ENCODE measurements around the gene ARL4A. TPM values are rescaled to one million over a fixed set of nuclear protein-coding genes. Genes with fewer than 3 reads are reported as not detected.

ARL4A gene
- total and polyA plus RNA-seq, 2 of the 13 experiments (the other 11 are each of a cell fraction or from before 2014, with no cell fraction given) = 10.8 to 25.6 TPM

DNA sequence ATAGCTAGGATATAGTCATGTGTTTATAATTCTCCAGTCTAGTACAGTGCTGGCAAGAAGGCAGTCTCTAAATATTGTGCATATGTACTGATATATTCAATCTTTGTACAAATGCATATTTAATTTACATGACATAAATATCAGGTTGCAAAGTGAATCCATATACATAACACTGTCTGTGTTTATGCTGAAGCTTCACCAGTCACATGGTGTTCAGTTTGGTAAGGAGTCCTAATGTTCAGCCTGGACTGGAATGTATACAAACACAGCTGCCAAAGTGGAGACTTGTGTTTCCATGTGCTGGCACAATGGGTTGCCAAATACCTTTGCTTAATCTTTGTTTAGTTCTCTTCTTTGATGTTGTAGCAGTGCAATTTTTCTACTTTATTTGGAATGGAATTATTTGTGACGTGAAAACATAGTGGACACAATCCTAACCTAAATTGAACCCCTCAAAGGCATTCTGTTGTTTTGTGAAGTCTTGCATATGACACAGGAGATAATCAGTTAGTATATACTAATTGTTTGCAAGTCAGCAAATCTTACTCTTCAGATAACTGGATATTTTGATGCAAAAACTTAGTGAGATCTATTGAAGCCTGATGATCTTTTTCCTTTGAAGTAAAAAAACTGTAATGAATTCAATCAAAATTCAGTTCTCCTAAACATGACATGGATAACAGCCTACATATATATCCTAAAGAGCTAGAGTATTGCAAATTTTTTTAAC, 17.3 kb upstream of the ARL4A start (continued):
- TF ChIP-seq ZFP36L2 (CRISPR knock-in tag; IDR thresholded peaks at IDR 0.05) (no peak), ELF3 (CRISPR knock-in tag; IDR thresholded peaks at IDR 0.05) (0 out of 2 replicates have a peak, but pooled peaks have one; percentile 5), EP300 (IDR thresholded peaks at IDR 0.05; ENCODE audit: low read depth in 2 of 2, low read length in 2 of 2) (peak in 1 of 2 experiments; percentile 80; a peak in 2 of 4 replicates), EP300 (CRISPR knock-in tag; IDR thresholded peaks at IDR 0.05; ENCODE audit: borderline replicate concordance) (peak; percentile 72; the same call in 1 of the 2 replicates), ISL2 (CRISPR knock-in tag; IDR thresholded peaks at IDR 0.05) (peak; percentile 83), TBX3 (IDR thresholded peaks at IDR 0.05; ENCODE audit: borderline replicate concordance) (no peak), ZIK1 (CRISPR knock-in tag; IDR thresholded peaks at IDR 0.05; ENCODE audit: borderline replicate concordance, low read depth) (no peak), ZNF75D (CRISPR knock-in tag; IDR thresholded peaks at IDR 0.05; ENCODE audit: borderline replicate concordance) (no peak), HNRNPUL1 (IDR thresholded peaks at IDR 0.05; ENCODE audit: low read depth, low read length) (no peak), ZNF180 (CRISPR knock-in tag; IDR thresholded peaks at IDR 0.05; ENCODE audit: borderline replicate concordance, low read depth) (no peak), NR3C1 (CRISPR knock-in tag; IDR thresholded peaks at IDR 0.05) (no peak), ZNF350 (CRISPR knock-in tag; IDR thresholded peaks at IDR 0.05; ENCODE audit: borderline replicate concordance, low read depth) (no peak), ATF7-NPFF (CRISPR knock-in tag; IDR thresholded peaks at IDR 0.05; ENCODE audit: low read depth) (no peak), CBX1 (IDR thresholded peaks at IDR 0.05; ENCODE audit: low read depth) (no peak), HDAC6 (IDR thresholded peaks at IDR 0.05; ENCODE audit: low read depth, low read length) (no peak), BCL6 (CRISPR knock-in tag; IDR thresholded peaks at IDR 0.05) (peak; percentile 68), CENPT (CRISPR knock-in tag; IDR thresholded peaks at IDR 0.05; ENCODE audit: low read depth) (no peak), ZNF563 (CRISPR knock-in tag; IDR thresholded peaks at IDR 0.05) (no peak), CREB1 (IDR thresholded peaks at IDR 0.05) (peak; percentile 27; the same call in 1 of the 2 replicates), CREB1 (CRISPR knock-in tag; IDR thresholded peaks at IDR 0.05) (no peak), THAP11 (CRISPR knock-in tag; IDR thresholded peaks at IDR 0.05) (no peak), FOXA1 (IDR thresholded peaks at IDR 0.05) (no peak), FOXA1 (CRISPR knock-in tag; IDR thresholded peaks at IDR 0.05) (peak; percentile 79), CCAR2 (optimal IDR thresholded peaks at IDR 0.05; ENCODE audit: low read depth, low read length) (no peak), AHR (CRISPR knock-in tag; IDR thresholded peaks at IDR 0.05) (no peak), GFI1 (CRISPR knock-in tag; IDR thresholded peaks at IDR 0.05; ENCODE audit: borderline replicate concordance) (no peak), GATAD2A (CRISPR knock-in tag; IDR thresholded peaks at IDR 0.05) (peak; percentile 57), SCMH1 (CRISPR knock-in tag; IDR thresholded peaks at IDR 0.05; ENCODE audit: borderline replicate concordance) (no peak)
- TF ChIP-seq, protein P1, sequence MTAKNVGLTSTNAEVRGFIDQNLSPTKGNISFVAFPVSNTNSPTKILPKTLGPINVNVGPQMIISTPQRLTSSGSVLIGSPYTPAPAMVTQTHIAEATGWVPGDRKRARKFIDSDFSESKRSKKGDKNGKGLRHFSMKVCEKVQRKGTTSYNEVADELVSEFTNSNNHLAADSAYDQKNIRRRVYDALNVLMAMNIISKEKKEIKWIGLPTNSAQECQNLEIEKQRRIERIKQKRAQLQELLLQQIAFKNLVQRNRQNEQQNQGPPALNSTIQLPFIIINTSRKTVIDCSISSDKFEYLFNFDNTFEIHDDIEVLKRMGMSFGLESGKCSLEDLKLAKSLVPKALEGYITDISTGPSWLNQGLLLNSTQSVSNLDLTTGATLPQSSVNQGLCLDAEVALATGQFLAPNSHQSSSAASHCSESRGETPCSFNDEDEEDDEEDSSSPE (CRISPR knock-in tag; IDR thresholded peaks at IDR 0.05) = no peak
- TF ChIP-seq, protein P2, sequence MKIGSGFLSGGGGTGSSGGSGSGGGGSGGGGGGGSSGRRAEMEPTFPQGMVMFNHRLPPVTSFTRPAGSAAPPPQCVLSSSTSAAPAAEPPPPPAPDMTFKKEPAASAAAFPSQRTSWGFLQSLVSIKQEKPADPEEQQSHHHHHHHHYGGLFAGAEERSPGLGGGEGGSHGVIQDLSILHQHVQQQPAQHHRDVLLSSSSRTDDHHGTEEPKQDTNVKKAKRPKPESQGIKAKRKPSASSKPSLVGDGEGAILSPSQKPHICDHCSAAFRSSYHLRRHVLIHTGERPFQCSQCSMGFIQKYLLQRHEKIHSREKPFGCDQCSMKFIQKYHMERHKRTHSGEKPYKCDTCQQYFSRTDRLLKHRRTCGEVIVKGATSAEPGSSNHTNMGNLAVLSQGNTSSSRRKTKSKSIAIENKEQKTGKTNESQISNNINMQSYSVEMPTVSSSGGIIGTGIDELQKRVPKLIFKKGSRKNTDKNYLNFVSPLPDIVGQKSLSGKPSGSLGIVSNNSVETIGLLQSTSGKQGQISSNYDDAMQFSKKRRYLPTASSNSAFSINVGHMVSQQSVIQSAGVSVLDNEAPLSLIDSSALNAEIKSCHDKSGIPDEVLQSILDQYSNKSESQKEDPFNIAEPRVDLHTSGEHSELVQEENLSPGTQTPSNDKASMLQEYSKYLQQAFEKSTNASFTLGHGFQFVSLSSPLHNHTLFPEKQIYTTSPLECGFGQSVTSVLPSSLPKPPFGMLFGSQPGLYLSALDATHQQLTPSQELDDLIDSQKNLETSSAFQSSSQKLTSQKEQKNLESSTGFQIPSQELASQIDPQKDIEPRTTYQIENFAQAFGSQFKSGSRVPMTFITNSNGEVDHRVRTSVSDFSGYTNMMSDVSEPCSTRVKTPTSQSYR (CRISPR knock-in tag; IDR thresholded peaks at IDR 0.05; ENCODE audit: borderline replicate concordance) = peak; percentile 22; the same call in 1 of the 2 replicates

Data from HepG2 (cell line).